ENCODE measurements around the gene SCART1. TPM values are rescaled to one million over a fixed set of nuclear protein-coding genes. Genes with fewer than 3 reads are reported as not detected.

The SCART1 gene
- total RNA-seq: 0.54 and 0.60 TPM in 2 replicates

DNA sequence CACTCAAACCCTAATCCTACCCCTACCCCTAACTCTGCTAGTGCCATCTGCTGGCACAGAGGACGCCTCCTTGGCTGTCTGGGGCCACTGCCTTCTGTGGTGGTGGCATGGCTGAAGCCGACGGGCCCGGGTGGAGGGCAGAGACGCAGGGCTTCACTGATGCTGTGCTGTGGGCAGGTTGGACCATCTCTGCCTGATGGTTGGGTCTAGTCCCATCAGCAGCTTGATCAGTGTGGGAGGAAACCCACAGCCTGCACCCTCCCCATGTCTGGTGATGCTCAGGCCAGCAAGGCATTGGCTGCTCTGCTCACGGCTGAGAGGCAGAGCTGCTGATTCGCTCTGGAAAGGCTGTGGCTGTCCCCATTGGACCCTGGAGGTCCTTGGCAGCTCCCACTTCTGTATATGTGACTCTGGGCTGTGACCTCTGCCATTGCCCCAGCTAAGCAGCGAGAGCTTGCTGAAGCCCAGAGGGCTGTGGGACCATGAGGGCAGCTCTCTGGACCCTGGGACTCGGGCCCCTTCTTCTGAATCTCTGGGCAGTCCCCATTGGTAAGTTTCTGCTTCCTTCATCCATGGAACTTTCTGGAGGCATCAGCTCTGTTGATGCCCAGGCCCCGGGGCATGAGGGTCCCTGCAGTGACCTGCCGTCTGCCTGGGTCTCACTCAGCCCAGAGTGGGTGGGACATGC, at the start of gene SCART1:
Gene SCART1, plus strand, starts transcription at position 430 of the 688 bp plus-strand sequence. Its CDS starts 53 bp downstream, at position 483.

DNA sequence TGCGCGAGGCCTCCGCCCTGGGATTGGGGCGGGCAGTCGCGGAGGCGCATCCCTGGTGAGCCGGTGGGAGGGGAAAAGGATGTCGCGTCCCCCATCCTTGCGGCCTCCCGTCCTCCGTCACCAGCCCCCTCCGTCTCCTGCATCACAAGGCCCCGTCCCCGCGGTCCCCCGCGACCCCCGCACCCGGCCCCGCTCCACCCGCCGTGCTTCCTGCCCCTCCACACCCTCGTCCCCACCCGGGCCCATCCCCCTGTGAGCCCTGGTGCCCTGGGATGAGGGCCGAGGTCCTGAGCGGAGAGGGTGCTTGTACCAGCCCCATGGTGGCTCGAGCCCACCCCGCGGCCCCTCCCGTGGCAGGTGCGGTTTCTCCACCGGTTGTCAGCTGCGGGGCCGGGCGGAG, 29.1 kb upstream of the SCART1 start, which contains the start of gene SPRN:
Gene SPRN, minus strand, starts transcription at position 25 of the 400 bp plus-strand sequence. CDS start 944 bp downstream, outside the sequence.

Other genes with a start within 250 kb of the SCART1 start
- not detected in 2 replicates for gene UTF1, start 223.7 kb upstream of the SCART1 start, total RNA-seq
- not detected in 2 replicates for gene VENTX, start 216.1 kb upstream of the SCART1 start, total RNA-seq
- 0.11 and 0.34 TPM in 2 replicates for gene ADAM8, start 177.1 kb upstream of the SCART1 start, total RNA-seq
- 40.8 and 45.6 TPM in 2 replicates for gene TUBGCP2, start 145.1 kb upstream of the SCART1 start, total RNA-seq
- 21.4 and 21.7 TPM in 2 replicates for gene ZNF511, start 145.0 kb upstream of the SCART1 start, total RNA-seq
- not detected in 2 replicates for gene CALY, start 117.0 kb upstream of the SCART1 start, total RNA-seq
- gene PRAP1, start 106.6 kb upstream of the SCART1 start, total RNA-seq: not detected in 2 replicates
- 14.2 and 28.0 TPM in 2 replicates for gene FUOM, start 95.9 kb upstream of the SCART1 start, total RNA-seq
- gene ECHS1, start 80.6 kb upstream of the SCART1 start, total RNA-seq: 57.6 and 67.6 TPM in 2 replicates
- gene PAOX, start 74.7 kb upstream of the SCART1 start, total RNA-seq: 4.5 and 7.9 TPM in 2 replicates
- 31.9 and 37.7 TPM in 2 replicates for gene MTG1, start 59.8 kb upstream of the SCART1 start, total RNA-seq
- gene SPRN, start 29.3 kb upstream of the SCART1 start, total RNA-seq: not detected in 2 replicates
- gene CYP2E1, start 73.4 kb downstream of the SCART1 start, total RNA-seq: 0.26 TPM in 1 of 2 replicates, not detected in the other
- not detected in 2 replicates for gene SYCE1, start 111.6 kb downstream of the SCART1 start, total RNA-seq
- not detected in 2 replicates for gene FRG2B, start 172.8 kb downstream of the SCART1 start, total RNA-seq

Data from dermis lymphatic vessel endothelial cell (primary cell).